Measurements from ENCODE around the gene DHX36. TPM values are rescaled to one million over a fixed set of nuclear protein-coding genes. Genes with fewer than 3 reads are reported as not detected.

The DHX36 gene
- total and polyA plus RNA-seq, 4 donors, result 26.8 to 141 (median 46.6) TPM

- no peak overlapping the region for H3K9ac ChIP-seq (ENCODE audit: insufficient read depth in 1 of 2, low read length in 2 of 2)
- WGBS, 2 donors, result 59 to 68% methylated on average over 4 of the region's 4 CpGs
- no peaks in the 10 kb centered on the region for H3K9me3 ChIP-seq (ENCODE audit: control insufficient read depth in 4 of 4, insufficient read depth in 3 of 4, low read length in 3 of 4)
- DNase-seq (peak in 2 of 3 donors; percentile 4 to 26), ATAC-seq (ENCODE audit: insufficient read depth, low FRiP score) (no peak)
- H3K27me3 ChIP-seq (ENCODE audit: control insufficient read depth in 3 of 3, insufficient read depth in 3 of 3, low read length in 2 of 3), result no peaks in the 10 kb centered on the region
- no peaks in the 10 kb centered on the region for H3K4me1 ChIP-seq (ENCODE audit: control insufficient read depth in 5 of 5, insufficient read depth in 5 of 5, low read length in 5 of 5)
- no peak overlapping the region for H3K4me3 ChIP-seq
- TF ChIP-seq CTCF (IDR thresholded peaks at IDR 0.05; ENCODE audit: control extremely low read depth, extremely low read depth), result no peak
- H3K36me3 ChIP-seq (ENCODE audit: control insufficient read depth in 4 of 4, insufficient read depth in 4 of 4, low read length in 4 of 4), result no peaks in the 10 kb centered on the region
- H3K27ac ChIP-seq (ENCODE audit: low read depth in 1 of 2, low read length in 1 of 2), result no peak overlapping the region
These were observed 14.3 kb upstream of the DHX36 start for GRCh38 chr3:154338570-154338969.

GRCh38 chr3:154338008-154338407, 13.7 kb upstream of the DHX36 start:
- no peak overlapping the region for H3K27ac ChIP-seq (ENCODE audit: low read depth in 1 of 2, low read length in 1 of 2)
- no peak overlapping the region for H3K4me3 ChIP-seq
- DNase-seq (no peak), ATAC-seq (ENCODE audit: insufficient read depth, low FRiP score) (no peak)
- WGBS, 2 donors, result 88 to 94% methylated on average over 6 of the region's 6 CpGs
- no peaks in the 10 kb centered on the region for H3K27me3 ChIP-seq (ENCODE audit: control insufficient read depth in 3 of 3, insufficient read depth in 3 of 3, low read length in 2 of 3)
- TF ChIP-seq CTCF (IDR thresholded peaks at IDR 0.05; ENCODE audit: control extremely low read depth, extremely low read depth), result no peak
- no peaks in the 10 kb centered on the region for H3K4me1 ChIP-seq (ENCODE audit: control insufficient read depth in 5 of 5, insufficient read depth in 5 of 5, low read length in 5 of 5)
- no peaks in the 10 kb centered on the region for H3K9me3 ChIP-seq (ENCODE audit: control insufficient read depth in 4 of 4, insufficient read depth in 3 of 4, low read length in 3 of 4)
- no peaks in the 10 kb centered on the region for H3K36me3 ChIP-seq (ENCODE audit: control insufficient read depth in 4 of 4, insufficient read depth in 4 of 4, low read length in 4 of 4)
- H3K9ac ChIP-seq (ENCODE audit: insufficient read depth in 1 of 2, low read length in 2 of 2), result no peak overlapping the region

DNA sequence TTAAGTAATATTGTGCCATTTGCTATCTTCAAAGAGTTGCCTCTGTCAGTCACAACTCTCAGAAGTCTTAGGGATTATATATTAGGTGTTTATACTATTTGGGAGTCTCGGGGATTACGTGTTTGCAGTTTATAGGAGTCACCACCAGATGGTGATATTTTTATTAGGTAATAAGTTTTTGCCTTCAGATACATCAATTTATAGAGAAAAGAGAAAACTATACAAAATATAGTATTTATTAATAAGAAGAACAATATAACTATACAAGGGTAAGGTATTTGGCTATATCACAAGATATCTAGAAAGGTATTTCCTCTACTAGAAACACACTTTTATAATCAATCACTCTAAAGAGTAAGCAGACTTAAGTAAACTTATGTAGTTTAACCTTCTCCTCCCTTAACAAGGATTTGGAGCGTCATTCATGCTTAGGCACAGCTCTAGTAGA, 10.7 kb upstream of the DHX36 start:
- Histone ChIP-seq H3K27ac (ENCODE audit: low read depth in 1 of 2, low read length in 1 of 2) (no peak overlapping the region), H3K9ac (ENCODE audit: insufficient read depth in 1 of 2, low read length in 2 of 2) (no peak overlapping the region), H3K27me3 (ENCODE audit: control insufficient read depth in 3 of 3, insufficient read depth in 3 of 3, low read length in 2 of 3) (no peaks in the 10 kb centered on the region), H3K4me1 (ENCODE audit: control insufficient read depth in 5 of 5, insufficient read depth in 5 of 5, low read length in 5 of 5) (no peaks in the 10 kb centered on the region), H3K36me3 (ENCODE audit: control insufficient read depth in 4 of 4, insufficient read depth in 4 of 4, low read length in 4 of 4) (no peaks in the 10 kb centered on the region), H3K9me3 (ENCODE audit: control insufficient read depth in 4 of 4, insufficient read depth in 3 of 4, low read length in 3 of 4) (no peaks in the 10 kb centered on the region), H3K4me3 (no peak overlapping the region)
- DNase-seq (peak in 2 of 3 donors; percentile 52 to 58), ATAC-seq (ENCODE audit: insufficient read depth, low FRiP score) (no peak)
- 11 to 23% methylated on average over 3 of the region's 3 CpGs for WGBS, 2 donors
- peak; percentile 19 for TF ChIP-seq CTCF (IDR thresholded peaks at IDR 0.05; ENCODE audit: control extremely low read depth, extremely low read depth)

GRCh38 chr3:154327871-154328270, 3.6 kb upstream of the DHX36 start:
- H3K4me1 ChIP-seq (ENCODE audit: control insufficient read depth in 5 of 5, insufficient read depth in 5 of 5, low read length in 5 of 5), result peaks cover 0 to 6% (median 0%) of the 10 kb centered on the region in 5 donors
- H3K36me3 ChIP-seq (ENCODE audit: control insufficient read depth in 4 of 4, insufficient read depth in 4 of 4, low read length in 4 of 4), result no peaks in the 10 kb centered on the region
- no peak overlapping the region for H3K27ac ChIP-seq (ENCODE audit: low read depth in 1 of 2, low read length in 1 of 2)
- H3K9ac ChIP-seq (ENCODE audit: insufficient read depth in 1 of 2, low read length in 2 of 2), result no peak overlapping the region
- no peak for DNase-seq
- peaks cover 0 to 3% (median under 1%) of the 10 kb centered on the region in 4 donors for H3K9me3 ChIP-seq (ENCODE audit: control insufficient read depth in 4 of 4, insufficient read depth in 3 of 4, low read length in 3 of 4)
- H3K4me3 ChIP-seq, result no peak overlapping the region
- H3K27me3 ChIP-seq (ENCODE audit: control insufficient read depth in 3 of 3, insufficient read depth in 3 of 3, low read length in 2 of 3), result no peaks in the 10 kb centered on the region
- TF ChIP-seq CTCF (IDR thresholded peaks at IDR 0.05; ENCODE audit: control extremely low read depth, extremely low read depth), result no peak
- no peak for ATAC-seq (ENCODE audit: insufficient read depth, low FRiP score)
